HEK293T (cell line): ENCODE data around the gene UBE2E3.

Experiments
- BHLHE40 ChIP-seq: fragments of 450-650 bp; IDR thresholded peaks from 2 replicates; pipeline ENCODE4 v1.6.1; 2016; ENCODE audit warnings: mild to moderate bottlenecking, moderate library complexity, borderline replicate concordance
- HDGF ChIP-seq: fragments of 450-650 bp; IDR thresholded peaks from 2 replicates; pipeline ENCODE4 v1.6.1; 2017; ENCODE audit warnings: antibody characterized with exemption, borderline replicate concordance
- LEF1 ChIP-seq: fragments of 450-650 bp; IDR thresholded peaks from 2 replicates; pipeline ENCODE4 v1.6.1; 2017; ENCODE audit warnings: mild to moderate bottlenecking, borderline replicate concordance
- ZNF384 ChIP-seq: fragments of 450-650 bp; IDR thresholded peaks from 2 replicates; pipeline ENCODE4 v1.6.1; 2016

DNA sequence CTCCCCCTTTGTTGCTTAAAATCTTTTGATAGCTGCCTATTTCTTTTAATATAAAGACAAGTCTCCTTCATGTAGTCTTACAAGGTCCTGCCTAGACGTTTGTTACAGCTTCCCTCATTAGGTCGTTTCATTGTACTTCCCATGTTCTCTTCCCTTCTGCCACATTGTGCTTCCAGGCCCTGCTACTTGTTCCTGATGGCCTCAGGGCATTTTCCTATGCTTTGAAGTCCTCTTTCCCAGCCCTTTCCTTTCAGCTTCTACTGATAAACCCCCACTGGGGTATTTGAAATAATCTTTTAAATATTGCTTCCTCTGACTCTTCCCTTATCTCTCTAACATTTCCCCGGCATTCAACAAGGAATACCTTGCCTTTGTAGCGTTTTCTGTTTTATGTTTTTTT is 67.4 kb downstream of the UBE2E3 start:
- TF ChIP-seq BHLHE40 (no peak), HDGF (no peak), LEF1 (no peak), ZNF384 (no peak)
